Astrocyte of the spinal cord (primary cell): ENCODE results near the gene RANBP17.

Experiments used
- DNase-seq: peaks from one replicate; pipeline ENCODE4 v3.0.0; 2011; ENCODE audit warnings: low read depth, low spot score
- H3K4me3 ChIP-seq: 2 replicates; pipeline ENCODE4 v1.5.1; 2011; ENCODE audit warnings: low read depth, mild to moderate bottlenecking, low read length, moderate library complexity
- CTCF ChIP-seq: IDR thresholded peaks from 2 replicates; pipeline ENCODE4 v1.5.1; 2012; ENCODE audit warnings: low read depth, mild to moderate bottlenecking, low read length, inconsistent platforms
- in situ Hi-C: cut with HindIII; loops from 2 replicates; pipeline ENCODE4 v1.10.0; 2017; ENCODE audit warnings: low sequenced_read_pairs

RANBP17 gene

GRCh38 chr5:171270136-171270535, 408.3 kb downstream of the RANBP17 start:
- no peak for TF ChIP-seq CTCF
- in situ Hi-C loops = no loop called here
- no peak for DNase-seq
- no peak overlapping the region for H3K4me3 ChIP-seq

GRCh38 chr5:171271798-171272197, 410.0 kb downstream of the RANBP17 start:
- no peak overlapping the region for H3K4me3 ChIP-seq
- no peak for DNase-seq
- TF ChIP-seq CTCF = no peak
- in situ Hi-C loops = no loop called here

- DNase-seq = peak; percentile 16
- TF ChIP-seq CTCF = peak; percentile 36
- no peak overlapping the region for H3K4me3 ChIP-seq
- in situ Hi-C loops = no loop called here
Measured at GRCh38 chr5:171272996-171273970, 411.5 kb downstream of the RANBP17 start.

- TF ChIP-seq CTCF = no peak
- H3K4me3 ChIP-seq = no peak overlapping the region
- in situ Hi-C loops = no loop called here
- DNase-seq = no peak
Measured at GRCh38 chr5:171275841-171276544, 414.2 kb downstream of the RANBP17 start.

- in situ Hi-C loops = no loop called here
- no peak overlapping the region for H3K4me3 ChIP-seq
- TF ChIP-seq CTCF = no peak
- no peak for DNase-seq
Measured at GRCh38 chr5:171283753-171284152, 421.9 kb downstream of the RANBP17 start.

GRCh38 chr5:171285465-171285864, 423.6 kb downstream of the RANBP17 start:
- no peak for DNase-seq
- H3K4me3 ChIP-seq = no peak overlapping the region
- no peak for TF ChIP-seq CTCF
- in situ Hi-C loops = no loop called here
